Ishikawa (cell line): Measurements from ENCODE around the gene IPCEF1.

Experiments used
- CEBPB ChIP-seq: IDR thresholded peaks from 2 replicates; pipeline ENCODE4 v1.6.1; 2012
- EGR1 ChIP-seq: IDR thresholded peaks from 2 replicates; pipeline ENCODE4 v1.6.1; 2012
- FOXM1 ChIP-seq: IDR thresholded peaks from 2 replicates; pipeline ENCODE4 v1.6.1; 2012; ENCODE audit warnings: low read depth, borderline replicate concordance
- TF ChIP-seq, protein P1 (sequence below): IDR thresholded peaks from 2 replicates; pipeline ENCODE4 v1.6.1; 2012
- TF ChIP-seq, protein P2 (sequence below): IDR thresholded peaks from 2 replicates; pipeline ENCODE4 v1.6.1; 2012; ENCODE audit warnings: low read depth, mild to moderate bottlenecking

DNA sequence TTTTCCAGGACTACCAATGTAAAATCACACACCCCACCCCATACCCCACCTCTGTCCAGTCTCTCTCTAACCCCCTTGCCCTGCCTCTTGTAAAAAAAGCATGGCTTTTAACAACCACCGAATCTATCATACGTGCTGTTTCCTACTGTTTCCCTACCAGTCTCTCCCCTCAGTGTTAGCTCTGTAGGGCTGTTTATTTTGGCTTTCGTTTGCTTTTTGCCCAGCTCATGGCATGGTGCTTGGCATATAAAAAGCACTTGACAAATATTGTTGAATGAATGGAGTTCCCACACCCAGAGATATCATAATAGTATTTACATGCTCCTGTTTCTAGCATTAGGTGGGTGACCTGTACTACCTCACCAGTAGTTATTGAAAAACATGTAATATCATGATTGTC lies 169.4 kb downstream of the IPCEF1 start:
- TF ChIP-seq FOXM1 = no peak
- TF ChIP-seq, protein P1, sequence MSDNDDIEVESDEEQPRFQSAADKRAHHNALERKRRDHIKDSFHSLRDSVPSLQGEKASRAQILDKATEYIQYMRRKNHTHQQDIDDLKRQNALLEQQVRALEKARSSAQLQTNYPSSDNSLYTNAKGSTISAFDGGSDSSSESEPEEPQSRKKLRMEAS = no peak
- no peak for TF ChIP-seq EGR1
- TF ChIP-seq CEBPB = no peak
- TF ChIP-seq, protein P2, sequence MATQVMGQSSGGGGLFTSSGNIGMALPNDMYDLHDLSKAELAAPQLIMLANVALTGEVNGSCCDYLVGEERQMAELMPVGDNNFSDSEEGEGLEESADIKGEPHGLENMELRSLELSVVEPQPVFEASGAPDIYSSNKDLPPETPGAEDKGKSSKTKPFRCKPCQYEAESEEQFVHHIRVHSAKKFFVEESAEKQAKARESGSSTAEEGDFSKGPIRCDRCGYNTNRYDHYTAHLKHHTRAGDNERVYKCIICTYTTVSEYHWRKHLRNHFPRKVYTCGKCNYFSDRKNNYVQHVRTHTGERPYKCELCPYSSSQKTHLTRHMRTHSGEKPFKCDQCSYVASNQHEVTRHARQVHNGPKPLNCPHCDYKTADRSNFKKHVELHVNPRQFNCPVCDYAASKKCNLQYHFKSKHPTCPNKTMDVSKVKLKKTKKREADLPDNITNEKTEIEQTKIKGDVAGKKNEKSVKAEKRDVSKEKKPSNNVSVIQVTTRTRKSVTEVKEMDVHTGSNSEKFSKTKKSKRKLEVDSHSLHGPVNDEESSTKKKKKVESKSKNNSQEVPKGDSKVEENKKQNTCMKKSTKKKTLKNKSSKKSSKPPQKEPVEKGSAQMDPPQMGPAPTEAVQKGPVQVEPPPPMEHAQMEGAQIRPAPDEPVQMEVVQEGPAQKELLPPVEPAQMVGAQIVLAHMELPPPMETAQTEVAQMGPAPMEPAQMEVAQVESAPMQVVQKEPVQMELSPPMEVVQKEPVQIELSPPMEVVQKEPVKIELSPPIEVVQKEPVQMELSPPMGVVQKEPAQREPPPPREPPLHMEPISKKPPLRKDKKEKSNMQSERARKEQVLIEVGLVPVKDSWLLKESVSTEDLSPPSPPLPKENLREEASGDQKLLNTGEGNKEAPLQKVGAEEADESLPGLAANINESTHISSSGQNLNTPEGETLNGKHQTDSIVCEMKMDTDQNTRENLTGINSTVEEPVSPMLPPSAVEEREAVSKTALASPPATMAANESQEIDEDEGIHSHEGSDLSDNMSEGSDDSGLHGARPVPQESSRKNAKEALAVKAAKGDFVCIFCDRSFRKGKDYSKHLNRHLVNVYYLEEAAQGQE = no peak
